ENCODE measurements around the gene ZNF674. TPM values are rescaled to one million over a fixed set of nuclear protein-coding genes. Genes with fewer than 3 reads are reported as not detected.
A peak's percentile ranks its signal among the peaks of the same experiment; 100 is the strongest.

Gene ZNF674
- total and polyA plus RNA-seq, 10 of the 15 experiments (the other 5 are each of a cell fraction or from before 2014, with no cell fraction given) = 1.0 to 3.7 (median 1.8) TPM

DNA sequence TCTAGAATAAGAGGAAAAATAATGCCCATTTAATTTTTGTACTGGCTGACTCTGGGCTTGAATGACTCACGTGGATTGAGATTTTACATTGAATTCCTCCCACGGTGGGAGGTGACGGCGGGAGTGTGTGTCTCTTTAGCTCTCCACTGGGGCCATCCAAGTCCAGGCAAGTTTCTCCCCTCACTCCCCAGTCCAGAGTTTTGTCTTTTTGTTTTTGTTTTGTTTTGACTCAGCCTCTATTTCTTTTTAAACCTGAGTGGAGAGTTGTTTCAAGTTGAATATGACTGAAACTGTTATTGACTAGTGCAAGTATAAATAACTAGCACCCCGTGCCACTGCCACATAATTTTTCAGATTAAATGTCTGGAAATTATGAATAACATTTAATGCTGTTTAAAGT is 41.9 kb upstream of the ZNF674 start (continued):
- TF ChIP-seq, protein P1, sequence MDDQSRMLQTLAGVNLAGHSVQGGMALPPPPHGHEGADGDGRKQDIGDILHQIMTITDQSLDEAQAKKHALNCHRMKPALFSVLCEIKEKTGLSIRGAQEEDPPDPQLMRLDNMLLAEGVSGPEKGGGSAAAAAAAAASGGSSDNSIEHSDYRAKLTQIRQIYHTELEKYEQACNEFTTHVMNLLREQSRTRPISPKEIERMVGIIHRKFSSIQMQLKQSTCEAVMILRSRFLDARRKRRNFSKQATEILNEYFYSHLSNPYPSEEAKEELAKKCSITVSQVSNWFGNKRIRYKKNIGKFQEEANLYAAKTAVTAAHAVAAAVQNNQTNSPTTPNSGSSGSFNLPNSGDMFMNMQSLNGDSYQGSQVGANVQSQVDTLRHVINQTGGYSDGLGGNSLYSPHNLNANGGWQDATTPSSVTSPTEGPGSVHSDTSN (IDR thresholded peaks at IDR 0.05; ENCODE audit: insufficient replicate concordance, low read depth, low read length) = no peak
- TF ChIP-seq, protein P2, sequence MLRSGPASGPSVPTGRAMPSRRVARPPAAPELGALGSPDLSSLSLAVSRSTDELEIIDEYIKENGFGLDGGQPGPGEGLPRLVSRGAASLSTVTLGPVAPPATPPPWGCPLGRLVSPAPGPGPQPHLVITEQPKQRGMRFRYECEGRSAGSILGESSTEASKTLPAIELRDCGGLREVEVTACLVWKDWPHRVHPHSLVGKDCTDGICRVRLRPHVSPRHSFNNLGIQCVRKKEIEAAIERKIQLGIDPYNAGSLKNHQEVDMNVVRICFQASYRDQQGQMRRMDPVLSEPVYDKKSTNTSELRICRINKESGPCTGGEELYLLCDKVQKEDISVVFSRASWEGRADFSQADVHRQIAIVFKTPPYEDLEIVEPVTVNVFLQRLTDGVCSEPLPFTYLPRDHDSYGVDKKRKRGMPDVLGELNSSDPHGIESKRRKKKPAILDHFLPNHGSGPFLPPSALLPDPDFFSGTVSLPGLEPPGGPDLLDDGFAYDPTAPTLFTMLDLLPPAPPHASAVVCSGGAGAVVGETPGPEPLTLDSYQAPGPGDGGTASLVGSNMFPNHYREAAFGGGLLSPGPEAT (IDR thresholded peaks at IDR 0.05; ENCODE audit: low read depth) = peak; percentile 61; the same call in 1 of the 2 replicates
- TF ChIP-seq SRF (IDR thresholded peaks at IDR 0.05; ENCODE audit: low read depth in 2 of 2, low read length in 2 of 2) (no peak), SUPT20H (IDR thresholded peaks at IDR 0.05; ENCODE audit: borderline replicate concordance, control insufficient read depth, low read depth, low read length) (no peak), MXI1 (IDR thresholded peaks at IDR 0.05; ENCODE audit: low read depth, low read length) (no peak)

DNA sequence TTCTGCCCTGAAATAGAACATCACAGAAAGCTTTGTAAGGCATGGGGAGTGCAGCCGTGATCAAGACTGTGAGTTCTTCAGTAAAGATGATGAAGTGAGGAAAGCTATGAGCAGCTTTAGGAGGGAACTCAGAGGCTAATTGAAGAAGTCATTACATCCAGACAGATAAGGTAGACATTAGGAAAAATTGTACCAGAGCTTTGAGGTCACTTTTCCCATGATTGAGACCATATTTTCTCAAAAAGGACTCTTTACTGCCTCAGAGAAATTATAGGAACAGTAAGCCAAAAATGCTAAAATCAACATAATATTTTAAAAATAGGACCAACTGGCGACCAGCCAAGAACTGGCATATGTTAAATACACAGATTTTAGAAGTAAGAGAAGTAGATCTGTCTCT is 39.5 kb upstream of the ZNF674 start:
- H3K4me3 ChIP-seq = no peak overlapping the region
- no peaks in the 10 kb centered on the region; the same call in 2 of the 3 replicates for H3K9me3 ChIP-seq (replicated peaks; ENCODE audit: control insufficient read depth, insufficient read depth, low read length)
- DNase-seq (ENCODE audit: low read depth, low spot score) = no peak
- no TSS peak for BruUV-seq (replicated peaks)
- ChIA-PET POLR2A (no interaction called here), SMC1A (ENCODE audit: uncharacterized antibody, unreplicated experiment) (interaction anchor here (1.2 kb wide), 1 partner anchor 37 kb away, joined by 3 read pairs; no protein-coding TSS in a partner anchor), CTCF (interaction anchor here (0.6 to 0.7 kb wide), 2 partner anchors 8 to 119 kb away, joined by 3 read pairs; no protein-coding TSS in a partner anchor), RAD21 (ENCODE audit: unreplicated experiment) (no interaction called here)
- in situ Hi-C loops (cut with MboI) = no loop called here
- no peaks in the 10 kb centered on the region; the same call in 1 of the 2 replicates for H4K20me1 ChIP-seq (ENCODE audit: control insufficient read depth, insufficient read depth)
- H3K79me2 ChIP-seq (ENCODE audit: control insufficient read depth, insufficient read depth, low read length) = peaks cover 24% of the 10 kb centered on the region
- H2AFZ ChIP-seq (ENCODE audit: control insufficient read depth, low read depth, low read length) = no peak overlapping the region
- H3K27ac ChIP-seq (ENCODE audit: control insufficient read depth, insufficient read depth) = no peak overlapping the region
- no peak overlapping the region for H3K9ac ChIP-seq (ENCODE audit: control insufficient read depth, insufficient read depth, low read length)
- H3K27me3 ChIP-seq (replicated peaks in 1 of 2; ENCODE audit: control insufficient read depth in 2 of 2, insufficient read depth in 2 of 2, low read length in 1 of 2) = no peaks in the 10 kb centered on the region
- 65% methylated on average over 2 of the region's 2 CpGs for WGBS (ENCODE audit: insufficient coverage, insufficient replicate concordance, low lambda C conversion rate, missing lambda C conversion rate)
- no peak for FAIRE-seq
- H3K4me2 ChIP-seq (ENCODE audit: control insufficient read depth, insufficient read depth) = no peak overlapping the region
- intact Hi-C loops (cut with micrococcal nuclease; ENCODE audit: unreplicated experiment) = no loop called here
- ATAC-seq = no peak
- H3K36me3 ChIP-seq (ENCODE audit: control insufficient read depth in 2 of 2, insufficient read depth in 2 of 2, low read length in 1 of 2) = no peaks in the 10 kb centered on the region; a peak in 1 of 4 replicates
- peaks cover 24% of the 10 kb centered on the region for H3K4me1 ChIP-seq (ENCODE audit: control insufficient read depth, insufficient read depth, low read length)
- TF ChIP-seq EGR1 (IDR thresholded peaks at IDR 0.05; ENCODE audit: borderline replicate concordance in 1 of 2, low read depth in 2 of 2, low read length in 2 of 2) (no peak), CEBPB (IDR thresholded peaks at IDR 0.05; ENCODE audit: borderline replicate concordance in 1 of 2, low read depth in 2 of 2, low read length in 2 of 2) (no peak), SPI1 (IDR thresholded peaks at IDR 0.05; ENCODE audit: borderline replicate concordance, insufficient read depth, low read depth, low read length) (no peak), ETV6 (conservative IDR thresholded peaks at IDR 0.05 in 1 of 2, IDR thresholded peaks at IDR 0.05 in 1 of 2; ENCODE audit: borderline replicate concordance in 1 of 2, low read depth in 1 of 2) (no peak), CBFB (IDR thresholded peaks at IDR 0.05; ENCODE audit: low read depth) (no peak), LARP7 (IDR thresholded peaks at IDR 0.05) (no peak)
- TF ChIP-seq, protein P3, sequence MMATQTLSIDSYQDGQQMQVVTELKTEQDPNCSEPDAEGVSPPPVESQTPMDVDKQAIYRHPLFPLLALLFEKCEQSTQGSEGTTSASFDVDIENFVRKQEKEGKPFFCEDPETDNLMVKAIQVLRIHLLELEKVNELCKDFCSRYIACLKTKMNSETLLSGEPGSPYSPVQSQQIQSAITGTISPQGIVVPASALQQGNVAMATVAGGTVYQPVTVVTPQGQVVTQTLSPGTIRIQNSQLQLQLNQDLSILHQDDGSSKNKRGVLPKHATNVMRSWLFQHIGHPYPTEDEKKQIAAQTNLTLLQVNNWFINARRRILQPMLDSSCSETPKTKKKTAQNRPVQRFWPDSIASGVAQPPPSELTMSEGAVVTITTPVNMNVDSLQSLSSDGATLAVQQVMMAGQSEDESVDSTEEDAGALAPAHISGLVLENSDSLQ (IDR thresholded peaks at IDR 0.05) = no peak
- TF ChIP-seq, protein P4, sequence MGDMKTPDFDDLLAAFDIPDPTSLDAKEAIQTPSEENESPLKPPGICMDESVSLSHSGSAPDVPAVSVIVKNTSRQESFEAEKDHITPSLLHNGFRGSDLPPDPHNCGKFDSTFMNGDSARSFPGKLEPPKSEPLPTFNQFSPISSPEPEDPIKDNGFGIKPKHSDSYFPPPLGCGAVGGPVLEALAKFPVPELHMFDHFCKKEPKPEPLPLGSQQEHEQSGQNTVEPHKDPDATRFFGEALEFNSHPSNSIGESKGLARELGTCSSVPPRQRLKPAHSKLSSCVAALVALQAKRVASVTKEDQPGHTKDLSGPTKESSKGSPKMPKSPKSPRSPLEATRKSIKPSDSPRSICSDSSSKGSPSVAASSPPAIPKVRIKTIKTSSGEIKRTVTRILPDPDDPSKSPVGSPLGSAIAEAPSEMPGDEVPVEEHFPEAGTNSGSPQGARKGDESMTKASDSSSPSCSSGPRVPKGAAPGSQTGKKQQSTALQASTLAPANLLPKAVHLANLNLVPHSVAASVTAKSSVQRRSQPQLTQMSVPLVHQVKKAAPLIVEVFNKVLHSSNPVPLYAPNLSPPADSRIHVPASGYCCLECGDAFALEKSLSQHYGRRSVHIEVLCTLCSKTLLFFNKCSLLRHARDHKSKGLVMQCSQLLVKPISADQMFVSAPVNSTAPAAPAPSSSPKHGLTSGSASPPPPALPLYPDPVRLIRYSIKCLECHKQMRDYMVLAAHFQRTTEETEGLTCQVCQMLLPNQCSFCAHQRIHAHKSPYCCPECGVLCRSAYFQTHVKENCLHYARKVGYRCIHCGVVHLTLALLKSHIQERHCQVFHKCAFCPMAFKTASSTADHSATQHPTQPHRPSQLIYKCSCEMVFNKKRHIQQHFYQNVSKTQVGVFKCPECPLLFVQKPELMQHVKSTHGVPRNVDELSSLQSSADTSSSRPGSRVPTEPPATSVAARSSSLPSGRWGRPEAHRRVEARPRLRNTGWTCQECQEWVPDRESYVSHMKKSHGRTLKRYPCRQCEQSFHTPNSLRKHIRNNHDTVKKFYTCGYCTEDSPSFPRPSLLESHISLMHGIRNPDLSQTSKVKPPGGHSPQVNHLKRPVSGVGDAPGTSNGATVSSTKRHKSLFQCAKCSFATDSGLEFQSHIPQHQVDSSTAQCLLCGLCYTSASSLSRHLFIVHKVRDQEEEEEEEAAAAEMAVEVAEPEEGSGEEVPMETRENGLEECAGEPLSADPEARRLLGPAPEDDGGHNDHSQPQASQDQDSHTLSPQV (IDR thresholded peaks at IDR 0.05) = no peak

All from GM12878 (cell line).